IPS-18c (cell line): Measurements from ENCODE around the gene PRRT1.
A peak's percentile ranks its signal among the peaks of the same experiment; 100 is the strongest.

Source experiments
- H3K4me3 ChIP-seq: 2 replicates; pipeline ENCODE4 v1.7.0; 2013; ENCODE audit warnings: low read depth, mild to moderate bottlenecking, low read length, moderate library complexity; ENCODE audit not compliant: insufficient read depth
- H3K9me3 ChIP-seq: one replicate; pipeline ENCODE4 v1.6.1; 2013; ENCODE audit warnings: mild to moderate bottlenecking, low read length, moderate library complexity; ENCODE audit not compliant: control insufficient read depth, insufficient read depth

PRRT1 gene

GRCh38 chr6:32178547-32179440, 27.1 kb upstream of the PRRT1 start:
- peak overlapping the region; percentile 57 for H3K4me3 ChIP-seq
- H3K9me3 ChIP-seq: no peaks in the 10 kb centered on the region

GRCh38 chr6:32177788-32178546, 26.2 kb upstream of the PRRT1 start, which contains the start of gene RNF5:
Gene RNF5 (plus strand): TSS chr6:32178405. CDS start chr6:32178512, 107 bp downstream.
- Histone ChIP-seq H3K4me3 (peak within 1 kb of the TSS; percentile 89), H3K9me3 (no peaks in the 10 kb centered on the region)

GRCh38 chr6:32177183-32177787, 25.5 kb upstream of the PRRT1 start:
- Histone ChIP-seq H3K4me3 (peak overlapping the region; percentile 89), H3K9me3 (no peaks in the 10 kb centered on the region)

- Histone ChIP-seq H3K4me3 (peak overlapping the region; percentile 89), H3K9me3 (no peaks in the 10 kb centered on the region)
Measured at GRCh38 chr6:32176476-32177182, 24.9 kb upstream of the PRRT1 start.

GRCh38 chr6:32175711-32176475, 24.2 kb upstream of the PRRT1 start, which contains the start of gene AGPAT1:
Gene AGPAT1 (minus strand): TSS chr6:32176084. CDS start chr6:32171496, 4,588 bp downstream.
- Histone ChIP-seq H3K9me3 (no peaks in the 10 kb centered on the region), H3K4me3 (peak within 1 kb of the TSS; percentile 89)

GRCh38 chr6:32175322-32175710, 23.6 kb upstream of the PRRT1 start:
- Histone ChIP-seq H3K4me3 (peak overlapping the region; percentile 89), H3K9me3 (no peaks in the 10 kb centered on the region)

- Histone ChIP-seq H3K4me3 (no peak overlapping the region), H3K9me3 (no peaks in the 10 kb centered on the region)
Measured at GRCh38 chr6:32174416-32174815, 22.7 kb upstream of the PRRT1 start.

GRCh38 chr6:32173051-32173727, 21.4 kb upstream of the PRRT1 start:
- H3K9me3 ChIP-seq: no peaks in the 10 kb centered on the region
- 0 out of 2 replicates have a peak overlapping the region, but pooled peaks have one; percentile 10 for H3K4me3 ChIP-seq

- Histone ChIP-seq H3K4me3 (no peak overlapping the region), H3K9me3 (no peaks in the 10 kb centered on the region)
Measured at GRCh38 chr6:32171234-32171633, 19.5 kb upstream of the PRRT1 start.

- H3K4me3 ChIP-seq: no peak overlapping the region
- H3K9me3 ChIP-seq: no peaks in the 10 kb centered on the region
Measured at GRCh38 chr6:32170294-32170693, 18.6 kb upstream of the PRRT1 start.

- no peak overlapping the region for H3K4me3 ChIP-seq
- H3K9me3 ChIP-seq: no peaks in the 10 kb centered on the region
Measured at GRCh38 chr6:32168807-32169591, 17.3 kb upstream of the PRRT1 start.

GRCh38 chr6:32168350-32168749, 16.6 kb upstream of the PRRT1 start:
- Histone ChIP-seq H3K9me3 (no peaks in the 10 kb centered on the region), H3K4me3 (no peak overlapping the region)

- Histone ChIP-seq H3K4me3 (no peak overlapping the region), H3K9me3 (no peaks in the 10 kb centered on the region)
Measured at GRCh38 chr6:32167761-32168262, 16.1 kb upstream of the PRRT1 start.

- Histone ChIP-seq H3K4me3 (no peak overlapping the region), H3K9me3 (no peaks in the 10 kb centered on the region)
Measured at GRCh38 chr6:32167154-32167760, 15.5 kb upstream of the PRRT1 start.
